Cardiac muscle cell (in vitro differentiated cells and primary cell): ENCODE results near the gene ARID4B. TPM values are rescaled to one million over a fixed set of nuclear protein-coding genes. Genes with fewer than 3 reads are reported as not detected.
"Not testable (repeated sequence)": the region's sequence is repeated elsewhere in the genome, so short reads cannot be mapped to it uniquely, and the experiment has no call there.

Experiments used
- DNase-seq, 2 donors: peaks; one replicate each; pipeline versions ENCODE4 v3.0.0 to v3.0.0-alpha.2; 2010 to 2017; ENCODE audit warnings: low read depth in 1 of 2, low spot score in 1 of 2
- H3K27ac ChIP-seq: fragments of 200-600 bp; sonication (generic); 2 replicates; pipeline ENCODE4 v1.5.1; 2016
- H3K27me3 ChIP-seq: fragments of 200-600 bp; sonication (generic); 2 replicates; pipeline ENCODE4 v1.6.0; 2016; ENCODE audit warnings: control low read depth
- H3K36me3 ChIP-seq: fragments of 200-600 bp; sonication (generic); 2 replicates; pipeline ENCODE4 v1.5.1; 2016; ENCODE audit warnings: control low read depth
- H3K4me1 ChIP-seq: fragments of 200-600 bp; sonication (generic); 2 replicates; pipeline ENCODE4 v1.8.1; 2017; ENCODE audit warnings: low read depth, mild to moderate bottlenecking, mixed run types
- H3K4me3 ChIP-seq: fragments of 200-600 bp; sonication (generic); 2 replicates; pipeline ENCODE4 v1.5.1; 2016; ENCODE audit warnings: mild to moderate bottlenecking
- H3K9me3 ChIP-seq: fragments of 200-600 bp; sonication (generic); 2 replicates; pipeline ENCODE4 v1.5.1; 2017; ENCODE audit warnings: low read depth, mild to moderate bottlenecking, control low read depth
- polyA plus RNA-seq: library from polyadenylated mRNA; unstranded; fragments of >200 nt; fragmentation: Nextera tagmentation; extraction: Ambion mirVana; gene quantifications from 2 replicates; pipeline ENCODE4 v1.2.1, GENCODE V29; 2016
- total RNA-seq: library from RNA; depleted of rRNA; stranded (reverse); fragments of >200 nt; gene quantifications from 2 replicates; pipeline ENCODE4 v1.2.3, GENCODE V29; 2016
- TF ChIP-seq, protein P1 (sequence below): IDR thresholded peaks from 2 replicates; pipeline ENCODE4 v1.5.1; 2012; ENCODE audit warnings: low read depth, mild to moderate bottlenecking, low read length

Gene ARID4B
- total and polyA plus RNA-seq, 2 experiments from 2014 or later, result 33.8 to 37.9 TPM

DNA sequence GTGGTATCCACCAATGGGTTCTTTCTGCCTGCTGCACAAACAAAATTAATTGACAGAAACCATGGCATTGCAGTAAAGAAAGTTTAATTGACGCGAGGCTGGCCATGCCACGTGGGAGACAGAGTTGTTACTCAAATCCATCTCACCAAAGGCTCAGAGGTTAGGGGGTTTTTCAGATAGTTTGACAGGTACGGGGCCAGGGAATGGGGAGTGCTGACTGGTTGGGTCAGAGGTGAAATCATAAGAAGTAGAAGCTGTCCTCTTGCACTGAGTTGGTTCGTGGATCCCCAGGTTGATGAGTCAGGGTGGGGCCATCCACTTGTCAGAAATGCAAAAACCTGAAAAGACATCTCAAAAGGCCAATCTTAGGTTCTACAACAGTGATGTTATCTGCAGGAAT, 38.3 kb upstream of the ARID4B start:
- H3K27ac ChIP-seq, result no peak overlapping the region
- DNase-seq, result no peak
- H3K27me3 ChIP-seq, result no peaks in the 10 kb centered on the region
- H3K9me3 ChIP-seq, result no peaks in the 10 kb centered on the region
- H3K4me1 ChIP-seq, result no peaks in the 10 kb centered on the region
- TF ChIP-seq, protein P1, sequence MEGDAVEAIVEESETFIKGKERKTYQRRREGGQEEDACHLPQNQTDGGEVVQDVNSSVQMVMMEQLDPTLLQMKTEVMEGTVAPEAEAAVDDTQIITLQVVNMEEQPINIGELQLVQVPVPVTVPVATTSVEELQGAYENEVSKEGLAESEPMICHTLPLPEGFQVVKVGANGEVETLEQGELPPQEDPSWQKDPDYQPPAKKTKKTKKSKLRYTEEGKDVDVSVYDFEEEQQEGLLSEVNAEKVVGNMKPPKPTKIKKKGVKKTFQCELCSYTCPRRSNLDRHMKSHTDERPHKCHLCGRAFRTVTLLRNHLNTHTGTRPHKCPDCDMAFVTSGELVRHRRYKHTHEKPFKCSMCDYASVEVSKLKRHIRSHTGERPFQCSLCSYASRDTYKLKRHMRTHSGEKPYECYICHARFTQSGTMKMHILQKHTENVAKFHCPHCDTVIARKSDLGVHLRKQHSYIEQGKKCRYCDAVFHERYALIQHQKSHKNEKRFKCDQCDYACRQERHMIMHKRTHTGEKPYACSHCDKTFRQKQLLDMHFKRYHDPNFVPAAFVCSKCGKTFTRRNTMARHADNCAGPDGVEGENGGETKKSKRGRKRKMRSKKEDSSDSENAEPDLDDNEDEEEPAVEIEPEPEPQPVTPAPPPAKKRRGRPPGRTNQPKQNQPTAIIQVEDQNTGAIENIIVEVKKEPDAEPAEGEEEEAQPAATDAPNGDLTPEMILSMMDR, result no peak
- H3K4me3 ChIP-seq, result no peak overlapping the region
- no peaks in the 10 kb centered on the region for H3K36me3 ChIP-seq

- not testable (repeated sequence) for H3K4me1 ChIP-seq, H3K27ac ChIP-seq, DNase-seq, H3K4me3 ChIP-seq, H3K27me3 ChIP-seq, H3K9me3 ChIP-seq, H3K36me3 ChIP-seq
Observed at GRCh38 chr1:235364189-235364588, 36.2 kb upstream of the ARID4B start.

- no peaks in the 10 kb centered on the region for H3K4me1 ChIP-seq
- no peaks in the 10 kb centered on the region for H3K9me3 ChIP-seq
- DNase-seq, result no peak
- H3K36me3 ChIP-seq, result no peaks in the 10 kb centered on the region
- H3K4me3 ChIP-seq, result no peak overlapping the region
- H3K27me3 ChIP-seq, result no peaks in the 10 kb centered on the region
- no peak overlapping the region for H3K27ac ChIP-seq
- TF ChIP-seq, protein P1, result no peak
Observed at GRCh38 chr1:235358899-235359298, 30.9 kb upstream of the ARID4B start.

GRCh38 chr1:235357485-235358373, 29.8 kb upstream of the ARID4B start:
- H3K27me3 ChIP-seq, result no peaks in the 10 kb centered on the region
- no peak overlapping the region for H3K4me3 ChIP-seq
- H3K36me3 ChIP-seq, result no peaks in the 10 kb centered on the region
- no peaks in the 10 kb centered on the region for H3K4me1 ChIP-seq
- H3K27ac ChIP-seq, result peak overlapping the region; percentile 25
- H3K9me3 ChIP-seq, result no peaks in the 10 kb centered on the region
- DNase-seq, result peak in 1 of 2 donors; percentile 18
- TF ChIP-seq, protein P1, result no peak

DNA sequence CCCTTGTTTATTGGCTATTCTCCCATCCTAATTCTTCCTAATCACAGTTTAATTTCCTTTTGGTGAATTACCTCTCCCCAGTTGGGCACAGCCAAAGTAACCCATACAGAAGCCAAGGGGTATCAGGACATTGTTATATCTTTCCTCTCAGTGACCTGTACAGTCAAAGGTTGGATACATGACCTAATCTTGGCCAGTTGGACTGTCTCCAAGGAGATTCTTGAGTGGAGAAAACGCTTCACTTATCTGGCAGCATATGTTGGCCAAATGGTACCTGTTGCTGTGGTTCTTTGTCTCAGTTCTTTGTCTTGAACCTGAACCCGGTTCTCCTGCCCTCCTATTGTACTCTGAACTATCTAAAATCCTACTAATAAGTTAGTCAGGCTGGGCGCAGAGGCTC, 23.9 kb upstream of the ARID4B start:
- no peak overlapping the region for H3K27ac ChIP-seq
- TF ChIP-seq, protein P1, result no peak

DNA sequence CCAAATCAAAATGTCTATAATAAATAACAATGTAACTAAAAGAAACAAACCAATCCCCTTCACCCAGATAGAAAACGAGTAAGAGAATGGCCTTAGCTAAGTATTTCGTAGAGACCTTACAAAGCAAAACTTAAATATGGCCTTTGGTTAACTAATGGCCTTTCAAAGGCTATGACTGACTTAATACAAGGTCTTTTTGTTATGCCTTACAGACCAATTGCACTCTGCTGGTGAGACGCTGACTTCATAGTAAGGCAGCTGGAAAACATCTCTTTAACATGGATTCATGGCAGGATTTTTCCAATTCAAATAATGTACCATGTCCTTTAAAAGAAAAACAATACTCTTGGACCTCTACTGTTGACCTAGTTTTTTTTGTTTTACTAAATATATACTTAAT, 23.5 kb upstream of the ARID4B start:
- Histone ChIP-seq H3K9me3 (no peaks in the 10 kb centered on the region), H3K27ac (no peak overlapping the region), H3K27me3 (no peaks in the 10 kb centered on the region), H3K36me3 (no peaks in the 10 kb centered on the region), H3K4me3 (no peak overlapping the region), H3K4me1 (no peaks in the 10 kb centered on the region)
- TF ChIP-seq, protein P1, result no peak
- no peak for DNase-seq

More for the DNA sequence above, 23.9 kb upstream of the ARID4B start:
- Histone ChIP-seq H3K9me3 (no peaks in the 10 kb centered on the region), H3K4me3 (no peak overlapping the region), H3K4me1 (no peaks in the 10 kb centered on the region), H3K27me3 (no peaks in the 10 kb centered on the region), H3K36me3 (no peaks in the 10 kb centered on the region)
- DNase-seq, result no peak
